GM12801 (cell line): ENCODE measurements around the gene PIEZO2.

ENCODE experiments used
- TF ChIP-seq, protein P1 (sequence below): IDR thresholded peaks from one replicate; pipeline ENCODE4 v1.5.1; 2011; ENCODE audit warnings: control low read depth; ENCODE audit not compliant: insufficient read length; ENCODE audit errors: extremely low read depth

The PIEZO2 gene

DNA sequence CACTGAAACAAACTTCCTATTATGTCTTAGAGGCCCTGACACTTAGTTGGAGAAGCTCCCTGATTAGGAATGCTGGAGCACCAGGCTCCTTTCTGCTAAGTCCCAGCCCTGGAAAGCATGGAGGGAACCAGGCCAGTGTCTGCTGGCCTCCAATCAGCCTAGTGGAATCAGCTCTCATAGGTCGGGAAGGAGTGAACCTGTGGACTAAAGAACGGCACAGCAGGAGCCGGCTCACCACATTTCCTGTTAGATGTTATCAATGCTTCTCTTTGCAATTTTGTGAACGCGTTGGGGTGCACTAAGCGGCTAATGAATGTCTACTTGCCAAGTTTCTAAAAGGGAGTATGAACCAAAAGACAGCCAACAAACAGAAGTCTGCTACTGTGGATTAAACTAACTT lies 326.9 kb downstream of the PIEZO2 start:
- TF ChIP-seq, protein P1, sequence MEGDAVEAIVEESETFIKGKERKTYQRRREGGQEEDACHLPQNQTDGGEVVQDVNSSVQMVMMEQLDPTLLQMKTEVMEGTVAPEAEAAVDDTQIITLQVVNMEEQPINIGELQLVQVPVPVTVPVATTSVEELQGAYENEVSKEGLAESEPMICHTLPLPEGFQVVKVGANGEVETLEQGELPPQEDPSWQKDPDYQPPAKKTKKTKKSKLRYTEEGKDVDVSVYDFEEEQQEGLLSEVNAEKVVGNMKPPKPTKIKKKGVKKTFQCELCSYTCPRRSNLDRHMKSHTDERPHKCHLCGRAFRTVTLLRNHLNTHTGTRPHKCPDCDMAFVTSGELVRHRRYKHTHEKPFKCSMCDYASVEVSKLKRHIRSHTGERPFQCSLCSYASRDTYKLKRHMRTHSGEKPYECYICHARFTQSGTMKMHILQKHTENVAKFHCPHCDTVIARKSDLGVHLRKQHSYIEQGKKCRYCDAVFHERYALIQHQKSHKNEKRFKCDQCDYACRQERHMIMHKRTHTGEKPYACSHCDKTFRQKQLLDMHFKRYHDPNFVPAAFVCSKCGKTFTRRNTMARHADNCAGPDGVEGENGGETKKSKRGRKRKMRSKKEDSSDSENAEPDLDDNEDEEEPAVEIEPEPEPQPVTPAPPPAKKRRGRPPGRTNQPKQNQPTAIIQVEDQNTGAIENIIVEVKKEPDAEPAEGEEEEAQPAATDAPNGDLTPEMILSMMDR: no peak

DNA sequence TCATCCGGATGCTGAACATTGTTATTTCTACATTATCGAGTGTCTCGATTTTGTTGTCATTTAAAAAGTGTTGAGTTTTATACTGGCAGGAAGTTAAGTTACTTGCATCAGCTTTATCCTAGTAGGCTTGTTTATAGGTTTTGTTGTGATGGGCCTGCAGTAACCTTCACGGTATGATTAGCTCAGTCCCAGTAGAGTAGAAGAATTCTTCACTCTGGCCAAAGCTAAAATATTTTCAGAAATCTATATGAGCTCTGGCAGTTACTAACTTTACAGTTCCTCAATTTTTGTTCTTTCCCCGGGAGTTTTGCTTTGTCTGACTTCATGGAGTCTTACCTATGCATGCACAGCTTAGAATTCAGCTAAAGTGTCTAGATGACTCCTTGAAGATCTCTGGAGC lies 328.7 kb downstream of the PIEZO2 start:
- TF ChIP-seq, protein P1: no peak

DNA sequence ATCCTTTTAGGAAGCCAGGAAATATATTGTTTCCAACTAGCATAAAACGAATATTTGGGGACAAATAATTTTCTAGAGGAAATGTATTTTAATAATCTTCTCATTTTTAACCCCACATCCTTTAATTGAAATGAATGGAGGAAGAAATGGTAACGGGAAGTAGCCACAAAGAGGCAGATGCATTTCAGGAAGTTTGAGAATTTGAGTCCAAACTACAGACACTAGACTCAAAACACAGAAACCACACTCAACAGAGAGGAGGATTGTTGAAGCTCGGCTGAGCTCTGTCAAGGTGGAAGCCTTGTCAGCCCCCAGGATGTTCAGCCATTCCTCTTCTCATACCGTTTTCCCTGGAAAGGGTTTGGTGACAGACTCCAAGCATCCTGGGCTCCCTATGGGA lies 335.0 kb downstream of the PIEZO2 start:
- TF ChIP-seq, protein P1: no peak

DNA sequence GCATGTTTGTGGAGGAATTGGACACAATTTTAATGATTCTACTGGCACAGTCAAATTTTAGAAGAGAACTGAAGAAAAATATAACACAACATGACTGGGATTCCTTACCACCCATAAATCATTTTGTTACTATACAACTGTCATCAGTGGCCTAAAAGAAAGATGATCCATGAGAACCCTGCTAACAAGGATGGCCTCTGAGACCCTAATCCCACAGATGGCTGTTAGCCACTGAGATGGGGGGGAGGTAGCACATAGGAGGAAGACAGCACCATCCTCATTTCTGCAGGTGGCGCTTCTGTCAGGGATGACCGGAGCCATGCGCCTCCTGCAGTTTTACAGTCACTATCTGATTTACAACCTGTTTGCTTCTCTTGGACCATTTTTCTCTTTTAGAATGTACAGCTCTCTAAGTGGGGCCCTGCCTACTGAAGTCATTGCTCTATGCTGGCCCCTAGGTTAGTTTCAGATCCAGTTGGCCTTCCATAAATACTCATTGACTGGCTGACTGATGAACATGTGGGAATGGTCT lies 343.7 kb downstream of the PIEZO2 start:
- TF ChIP-seq, protein P1: no peak

DNA sequence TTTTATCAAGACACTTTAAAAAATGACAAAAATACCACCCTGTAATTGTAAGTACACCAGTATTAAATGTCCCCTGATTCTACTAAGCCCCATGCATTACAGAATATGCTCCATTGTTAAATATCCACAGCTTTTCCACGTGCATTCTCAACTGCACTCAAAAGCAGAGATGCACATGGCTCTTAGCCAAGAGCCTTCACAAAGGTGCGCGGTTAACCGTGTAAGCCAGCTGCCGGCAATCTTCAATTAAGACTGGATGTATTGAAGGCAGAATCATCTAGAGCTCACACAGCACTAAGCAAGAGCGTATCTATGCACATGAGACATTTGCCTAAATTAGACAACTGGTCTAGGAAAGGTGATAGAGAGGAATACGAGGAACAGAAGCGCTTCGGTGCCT lies 345.2 kb downstream of the PIEZO2 start:
- TF ChIP-seq, protein P1: no peak

DNA sequence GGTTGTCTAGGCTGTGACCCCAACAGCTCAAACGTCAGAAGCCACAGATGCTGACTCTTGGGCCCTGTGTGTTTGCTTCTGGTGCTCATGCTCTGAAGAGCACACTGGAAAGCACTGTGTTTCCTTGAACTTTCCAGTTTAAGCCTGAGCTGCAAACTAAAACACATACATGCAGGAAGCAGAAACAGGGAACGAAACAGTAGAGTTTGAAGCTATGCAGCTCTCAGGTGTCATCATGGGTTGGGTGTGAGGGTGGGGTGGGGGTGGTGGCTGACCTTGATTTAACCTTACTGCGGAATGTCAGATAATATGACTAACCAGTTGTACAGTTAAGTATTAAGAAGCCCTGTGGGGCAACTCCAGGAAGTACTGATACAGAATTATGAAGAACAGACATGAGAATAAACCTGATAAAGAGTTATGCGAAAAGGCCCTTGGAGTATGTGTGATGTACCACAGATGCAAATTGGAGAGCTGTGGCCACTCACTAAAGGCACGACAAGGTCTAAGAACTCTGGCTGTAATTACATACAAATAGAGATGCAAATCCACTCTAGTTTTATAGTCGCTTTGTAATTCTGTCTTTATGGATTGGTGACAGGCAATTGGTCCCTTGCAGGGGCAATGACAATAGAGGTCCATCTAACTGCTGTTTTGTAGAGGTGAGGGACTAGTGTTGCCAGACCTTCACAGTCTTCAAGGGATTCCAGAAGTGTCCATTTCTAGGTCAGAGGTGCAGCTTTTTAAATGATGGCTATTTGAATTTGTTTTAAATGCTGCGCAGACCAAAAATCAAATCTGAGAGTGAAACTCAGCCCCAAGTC lies 350.4 kb downstream of the PIEZO2 start:
- TF ChIP-seq, protein P1: no peak

DNA sequence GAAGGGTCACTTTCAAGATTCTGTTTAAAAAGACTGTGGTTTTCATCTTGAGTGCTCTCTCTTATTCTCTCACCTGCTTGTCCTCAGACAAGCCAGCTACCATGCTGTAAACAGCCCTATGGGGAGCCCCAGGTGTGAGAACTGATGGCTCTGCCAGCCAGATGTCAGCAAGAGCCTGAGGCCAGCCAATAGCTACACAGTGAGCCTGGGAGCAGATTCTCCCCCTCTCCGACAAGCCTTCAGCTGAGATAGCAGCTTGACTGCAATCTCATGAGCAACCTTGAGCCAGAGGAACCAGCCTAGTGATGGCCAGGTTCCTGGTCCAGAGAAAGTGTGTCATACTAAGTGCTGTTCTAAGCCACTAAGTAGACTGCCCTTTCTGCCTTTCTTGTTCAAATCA lies 351.5 kb downstream of the PIEZO2 start:
- TF ChIP-seq, protein P1: no peak
